GM18873 (cell line): ENCODE results near the gene DHRS12.
A peak's percentile ranks its signal among the peaks of the same experiment; 100 is the strongest.

Source experiments
- ATAC-seq: cut with Tn5 transposase; IDR thresholded peaks from one replicate; pipeline ENCODE4 v1.9.1; 2021; ENCODE audit warnings: mild to moderate bottlenecking, moderate library complexity, moderate number of reproducible peaks; ENCODE audit not compliant: unreplicated experiment, low FRiP score

Gene DHRS12, protein sequence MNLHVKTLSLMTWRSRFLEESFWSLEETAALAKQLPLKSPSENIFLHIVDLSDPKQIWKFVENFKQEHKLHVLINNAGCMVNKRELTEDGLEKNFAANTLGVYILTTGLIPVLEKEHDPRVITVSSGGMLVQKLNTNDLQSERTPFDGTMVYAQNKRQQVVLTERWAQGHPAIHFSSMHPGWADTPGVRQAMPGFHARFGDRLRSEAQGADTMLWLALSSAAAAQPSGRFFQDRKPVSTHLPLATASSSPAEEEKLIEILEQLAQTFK

GRCh38 chr13:51803422-51804294 lies at the start of gene DHRS12:
Gene DHRS12, minus strand, starts transcription at chr13:51804163. Its CDS starts 4,504 bp downstream, at chr13:51799659.
- ATAC-seq = peak; percentile 65

- no peak for ATAC-seq
These were observed 45.5 kb upstream of the DHRS12 start for GRCh38 chr13:51849145-51850101.

- no peak for ATAC-seq
These were observed 44.7 kb upstream of the DHRS12 start for GRCh38 chr13:51848674-51849073.

- no peak for ATAC-seq
These were observed 42.8 kb upstream of the DHRS12 start for GRCh38 chr13:51846756-51847155.

DNA sequence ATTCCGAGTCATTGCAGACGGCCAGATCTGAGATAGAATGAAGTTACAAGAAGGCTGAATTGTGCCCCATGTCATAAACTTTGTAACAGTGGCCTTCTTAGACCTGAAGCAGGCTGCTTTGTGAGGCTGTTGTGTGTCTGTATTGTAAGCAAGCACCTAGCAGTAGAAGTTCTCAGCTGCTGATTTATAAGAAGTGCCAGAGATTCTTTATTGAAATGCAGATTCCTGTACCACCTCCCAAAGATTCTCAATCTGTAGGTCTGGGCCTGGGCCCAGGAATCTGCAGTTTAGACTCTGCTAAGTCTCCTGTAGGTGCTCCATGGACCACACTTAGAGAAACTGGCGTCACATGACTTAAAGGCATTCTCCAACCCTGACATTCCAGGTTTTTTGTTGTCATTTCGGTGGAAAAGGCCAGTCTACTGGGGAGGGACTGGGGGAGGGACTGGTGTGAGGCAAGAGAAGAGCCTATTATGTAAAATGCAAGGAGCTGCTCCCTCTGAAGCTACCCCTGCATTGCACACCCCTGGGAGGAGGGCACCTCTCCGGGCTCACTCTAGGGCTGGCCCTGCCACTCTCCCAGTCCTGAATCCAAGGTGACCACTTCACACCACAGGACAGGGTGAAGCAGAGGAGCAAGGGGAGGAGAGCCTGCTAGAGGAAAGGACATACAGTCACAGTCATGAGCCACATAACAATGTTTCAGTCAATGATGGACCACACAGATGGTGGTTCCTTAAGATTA lies 41.8 kb upstream of the DHRS12 start:
- ATAC-seq = no peak

GRCh38 chr13:51844862-51845573 lies 41.1 kb upstream of the DHRS12 start, which contains the start of gene TMEM272:
Gene TMEM272, minus strand, starts transcription at chr13:51845177. Its CDS starts 6,647 bp downstream, at chr13:51838530.
- ATAC-seq = no peak

GRCh38 chr13:51843529-51843928 lies 39.6 kb upstream of the DHRS12 start:
- ATAC-seq = no peak

- no peak for ATAC-seq
These were observed 37.8 kb upstream of the DHRS12 start for GRCh38 chr13:51841732-51842131.

GRCh38 chr13:51840917-51841316 lies 37.0 kb upstream of the DHRS12 start:
- no peak for ATAC-seq

- ATAC-seq = no peak
These were observed 36.0 kb upstream of the DHRS12 start for GRCh38 chr13:51839711-51840540.

GRCh38 chr13:51838240-51838846 lies 34.4 kb upstream of the DHRS12 start:
- no peak for ATAC-seq

DNA sequence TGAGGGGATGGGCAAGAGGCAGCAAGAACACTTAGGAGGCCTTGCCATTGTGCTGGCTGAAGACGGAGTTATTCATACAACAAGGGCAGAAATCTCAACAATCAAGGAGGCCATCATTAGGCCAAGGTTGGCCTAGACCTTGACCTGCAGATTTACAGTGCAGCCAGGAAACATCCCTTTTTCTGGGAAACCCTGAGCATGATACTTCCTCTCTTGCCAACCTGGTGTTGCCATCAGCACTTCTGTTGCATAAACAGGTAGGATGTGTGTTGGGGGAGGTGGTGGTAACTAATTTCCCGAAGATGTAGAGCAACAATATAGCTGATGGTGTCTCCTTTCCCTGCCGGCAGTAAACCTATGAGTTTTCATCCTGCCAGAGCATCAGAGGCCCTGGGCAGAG lies 33.1 kb upstream of the DHRS12 start:
- no peak for ATAC-seq

- no peak for ATAC-seq
These were observed 30.7 kb upstream of the DHRS12 start for GRCh38 chr13:51834581-51835171.

GRCh38 chr13:51833980-51834379 lies 30.0 kb upstream of the DHRS12 start:
- ATAC-seq = no peak

GRCh38 chr13:51832471-51833152 lies 28.6 kb upstream of the DHRS12 start:
- peak; percentile 65 for ATAC-seq

DNA sequence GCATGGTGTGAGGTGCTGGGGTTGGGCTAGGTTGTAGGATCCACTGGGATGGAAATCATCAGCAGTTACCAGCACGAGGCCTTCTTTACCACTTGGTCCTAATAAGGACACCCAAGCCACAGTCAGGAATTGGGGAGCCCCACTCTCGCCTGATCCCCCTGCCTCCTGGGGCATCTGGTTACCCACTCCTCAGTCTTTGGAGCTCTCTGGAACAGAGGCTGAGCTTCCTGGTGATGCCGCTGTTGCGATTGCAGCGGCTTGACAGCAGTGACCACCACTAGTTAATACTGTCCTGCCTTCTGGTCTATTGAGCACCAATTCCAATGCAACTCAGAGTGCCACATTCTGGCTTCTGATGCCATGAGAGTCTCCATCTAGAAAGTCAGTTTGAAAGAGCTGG lies 27.6 kb upstream of the DHRS12 start:
- ATAC-seq = no peak

- no peak for ATAC-seq
These were observed 25.6 kb upstream of the DHRS12 start for GRCh38 chr13:51829568-51829899.
